ENCODE results near the gene KAZALD1. TPM values are rescaled to one million over a fixed set of nuclear protein-coding genes. Genes with fewer than 3 reads are reported as not detected.

KAZALD1 gene, protein sequence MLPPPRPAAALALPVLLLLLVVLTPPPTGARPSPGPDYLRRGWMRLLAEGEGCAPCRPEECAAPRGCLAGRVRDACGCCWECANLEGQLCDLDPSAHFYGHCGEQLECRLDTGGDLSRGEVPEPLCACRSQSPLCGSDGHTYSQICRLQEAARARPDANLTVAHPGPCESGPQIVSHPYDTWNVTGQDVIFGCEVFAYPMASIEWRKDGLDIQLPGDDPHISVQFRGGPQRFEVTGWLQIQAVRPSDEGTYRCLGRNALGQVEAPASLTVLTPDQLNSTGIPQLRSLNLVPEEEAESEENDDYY
- 4.5 and 5.1 TPM in 2 replicates for polyA plus RNA-seq (2011; rRNA removed)
- 3.5 and 4.4 TPM in 2 replicates for polyA plus RNA-seq (2012; cell fraction: cytosol; rRNA removed)
- polyA plus RNA-seq (2012; cell fraction: nucleus; rRNA removed) = 5.7 and 6.1 TPM in 2 replicates
- 2.5 to 4.3 TPM (median 2.9 TPM) in 3 replicates for polyA plus RNA-seq (2017; fragmentation: RNase III; extraction: RNeasy Plus Mini Kit Qiagen cat#74134 plus additional on column Dnase treatment)
- 5.8 and 7.3 TPM in 2 replicates for polyA minus RNA-seq (2011; rRNA and poly(A)+ RNA removed)

GRCh38 chr10:101061624-101062231 is at the start of gene KAZALD1:
Gene KAZALD1, plus strand, starts transcription at chr10:101061989. Its CDS starts 604 bp downstream, at chr10:101062593.
- peak; percentile 28 to 60 for DNase-seq (ENCODE audit: low read depth in 1 of 2, low spot score in 1 of 2)
- POLR2A ChIA-PET = interaction anchor here (0.6 to 4.4 kb wide), 8 partner anchors 10 to 526 kb away, joined by 3 to 39 read pairs (median 4); partner anchors contain the start of genes HIF1AN, MRPL43, PDZD7 and SFXN3

GRCh38 chr10:101012525-101013364 is 49.0 kb upstream of the KAZALD1 start:
- TF ChIP-seq MYC (IDR thresholded peaks at IDR 0.05; ENCODE audit: borderline replicate concordance, low read length) = peak; percentile 41; the same call in 1 of the 2 replicates
- peak; percentile 56; the same call in 1 of the 2 replicates for TF ChIP-seq HDAC2 (IDR thresholded peaks at IDR 0.05)
- no peak for TF ChIP-seq PHF8 (IDR thresholded peaks at IDR 0.05; ENCODE audit: borderline replicate concordance, low read depth)
- peak; percentile 95 for TF ChIP-seq CTCF (IDR thresholded peaks at IDR 0.05)
- TF ChIP-seq SREBF2 (IDR thresholded peaks at IDR 0.05) = no peak
- TF ChIP-seq RAD21 (conservative IDR thresholded peaks at IDR 0.05 in 1 of 2, IDR thresholded peaks at IDR 0.05 in 1 of 2) = peak; percentile 54 to 67
- TF ChIP-seq FOXS1 (CRISPR knock-in tag; IDR thresholded peaks at IDR 0.05) = no peak
- no peak for TF ChIP-seq ZNF302 (CRISPR knock-in tag; IDR thresholded peaks at IDR 0.05)
- TF ChIP-seq JUN (IDR thresholded peaks at IDR 0.05) = peak in 1 of 2 experiments; percentile 33; a peak in 1 of 5 replicates
- peak; percentile 68 for TF ChIP-seq SMC3 (IDR thresholded peaks at IDR 0.05)
- TF ChIP-seq MAX (IDR thresholded peaks at IDR 0.05) = peak; percentile 81
- TF ChIP-seq HMGXB4 (CRISPR knock-in tag; IDR thresholded peaks at IDR 0.05; ENCODE audit: borderline replicate concordance) = no peak
- TF ChIP-seq FOSL2 (IDR thresholded peaks at IDR 0.05) = no peak
- peak; percentile 80; the same call in 1 of the 2 replicates for TF ChIP-seq FOSL2 (CRISPR knock-in tag; IDR thresholded peaks at IDR 0.05)
- TF ChIP-seq CHD2 (IDR thresholded peaks at IDR 0.05; ENCODE audit: low read length, partially characterized antibody) = no peak
- peak; percentile 86 for TF ChIP-seq KDM1A (IDR thresholded peaks at IDR 0.05; ENCODE audit: low read depth)
- TF ChIP-seq CHD4 (IDR thresholded peaks at IDR 0.05; ENCODE audit: borderline replicate concordance) = peak; percentile 51; the same call in 1 of the 2 replicates
- POLR2A ChIA-PET = interaction anchor here (1.0 kb wide), 1 partner anchor 46 kb away, joined by 3 read pairs; no protein-coding TSS in a partner anchor

More at GRCh38 chr10:101061624-101062231, at the start of gene KAZALD1:
- Histone ChIP-seq H3K4me1 (peaks cover 43% of the 10 kb centered on the region), H3K27ac (peak within 1 kb of the TSS; percentile 90 to 99), H3K9me3 (no peaks in the 10 kb centered on the region), H3K4me3 (peak within 1 kb of the TSS; percentile 65), H3K4me2 (peak within 1 kb of the TSS; percentile 77)
- peak; percentile 15 to 22; a peak in 4 of 6 replicates for ATAC-seq
- CTCF ChIA-PET = interaction anchor here (0.7 to 65.1 kb wide), 8 partner anchors 15 to 98 kb away, joined by 3 to 2364 read pairs (median 6); partner anchors contain the start of genes KAZALD1, PDZD7 and SFXN3
- TF ChIP-seq, protein P1, sequence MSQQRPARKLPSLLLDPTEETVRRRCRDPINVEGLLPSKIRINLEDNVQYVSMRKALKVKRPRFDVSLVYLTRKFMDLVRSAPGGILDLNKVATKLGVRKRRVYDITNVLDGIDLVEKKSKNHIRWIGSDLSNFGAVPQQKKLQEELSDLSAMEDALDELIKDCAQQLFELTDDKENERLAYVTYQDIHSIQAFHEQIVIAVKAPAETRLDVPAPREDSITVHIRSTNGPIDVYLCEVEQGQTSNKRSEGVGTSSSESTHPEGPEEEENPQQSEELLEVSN (IDR thresholded peaks at IDR 0.05; ENCODE audit: borderline replicate concordance, low read depth) = 0 out of 2 replicates have a peak, but pooled peaks have one; percentile 63
- TF ChIP-seq MAX (IDR thresholded peaks at IDR 0.05) (peak; percentile 7; the same call in 1 of the 2 replicates), POLR2A (IDR thresholded peaks at IDR 0.05; ENCODE audit: low read length) (peak; percentile 1; the same call in 1 of the 2 replicates), MYC (IDR thresholded peaks at IDR 0.05; ENCODE audit: borderline replicate concordance, low read length) (no peak), JUN (IDR thresholded peaks at IDR 0.05) (0 out of 5 replicates have a peak, but pooled peaks of 1 of the 2 experiments have one; percentile 26)
- 62% methylated on average over 31 of the region's 31 CpGs for WGBS (ENCODE audit: missing lambda C conversion rate)
- no peak for FAIRE-seq

More at GRCh38 chr10:101012525-101013364, 49.0 kb upstream of the KAZALD1 start:
- peak; percentile 98 for FAIRE-seq
- peak overlapping the region; percentile 15 to 70; a peak in 5 of 6 replicates for H3K27ac ChIP-seq
- no peaks in the 10 kb centered on the region for H3K9me3 ChIP-seq
- peaks cover 32% of the 10 kb centered on the region for H3K4me1 ChIP-seq
- peak; percentile 94 to 97 for DNase-seq (ENCODE audit: low read depth in 1 of 2, low spot score in 1 of 2)
- CTCF ChIA-PET = interaction anchor here (1.2 to 11.4 kb wide), 7 partner anchors 10 to 44 kb away, joined by 4 to 608 read pairs (median 24); partner anchors contain the start of genes LZTS2, MRPL43, PDZD7 and SFXN3
- H3K4me2 ChIP-seq = peak overlapping the region; percentile 51
- WGBS (ENCODE audit: missing lambda C conversion rate) = 21% methylated on average over 13 of the region's 14 CpGs
- no peak overlapping the region for H3K4me3 ChIP-seq
- peak; percentile 78 to 90 for ATAC-seq
